G401.6 (cell line): Measurements from ENCODE around the gene B3GNT7.
"Not testable (repeated sequence)": the region's sequence is repeated elsewhere in the genome, so short reads cannot be mapped to it uniquely, and the experiment has no call there.

Source experiments
- FAIRE-seq: peaks from 2 replicates; lab custom pipeline; 2012; peaks lifted over from hg19 to GRCh38; lab: Jason Lieb, UNC

Gene B3GNT7

DNA sequence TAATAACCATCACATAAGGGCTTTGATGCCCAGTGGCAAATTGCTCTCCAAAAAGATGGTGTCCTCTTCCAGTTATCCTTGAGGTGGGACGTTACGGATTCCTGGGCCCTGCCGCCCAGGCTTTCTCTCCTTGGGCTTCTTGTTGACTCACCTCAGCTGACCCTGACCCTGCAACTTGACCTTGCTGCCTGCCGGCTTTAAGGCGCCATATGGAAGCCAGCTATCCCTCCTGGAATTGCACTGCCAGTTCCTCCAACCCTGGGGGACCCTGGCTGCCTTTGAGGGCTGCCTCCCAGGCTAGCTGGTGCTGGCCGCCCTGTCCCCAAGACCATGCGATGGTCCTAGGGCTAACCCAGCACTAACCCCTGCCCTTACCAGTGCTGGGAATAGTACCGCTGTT lies 28.3 kb upstream of the B3GNT7 start:
- FAIRE-seq = no peak

DNA sequence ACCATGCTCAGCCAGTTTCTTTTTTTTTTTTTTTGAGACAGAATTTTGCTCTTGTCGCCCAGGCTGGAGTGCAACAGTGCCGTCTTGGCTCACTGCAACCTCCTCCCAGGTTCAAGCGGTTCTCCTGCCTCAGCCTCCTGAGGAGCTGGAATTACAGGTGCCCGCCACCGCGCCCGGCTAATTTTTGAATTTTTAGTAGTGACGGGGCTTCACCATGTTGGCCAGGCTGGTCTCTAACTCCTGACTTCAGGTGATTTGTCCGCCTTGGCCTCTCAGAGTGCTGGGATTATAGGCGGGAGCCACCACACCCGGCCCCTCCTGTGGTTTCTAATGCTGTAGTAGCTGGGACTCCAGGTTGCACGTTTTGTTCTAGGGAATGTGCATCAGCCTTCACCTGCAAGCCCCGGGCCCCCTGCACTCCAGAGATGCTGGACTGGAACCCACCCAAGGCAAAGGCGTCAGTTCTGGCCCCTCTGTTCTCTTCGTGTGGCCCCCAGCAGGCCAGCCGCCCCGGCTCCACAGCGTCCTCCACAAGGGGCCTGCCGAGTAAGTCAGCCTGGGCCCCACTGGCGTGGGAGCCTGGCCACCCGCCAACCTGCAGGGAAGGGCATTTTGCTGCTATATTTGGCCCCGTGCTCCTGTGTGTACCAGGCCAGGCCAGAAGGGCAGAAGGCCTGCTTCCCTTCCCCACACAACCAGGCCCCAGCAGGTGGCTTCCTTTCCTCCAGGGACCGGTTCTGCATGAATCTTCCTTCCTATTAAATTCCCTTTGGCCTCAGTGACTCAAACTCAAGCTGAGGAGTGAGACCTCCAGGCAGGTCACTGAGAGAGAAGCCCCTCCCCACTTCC lies 25.7 kb upstream of the B3GNT7 start:
- FAIRE-seq = no peak

DNA sequence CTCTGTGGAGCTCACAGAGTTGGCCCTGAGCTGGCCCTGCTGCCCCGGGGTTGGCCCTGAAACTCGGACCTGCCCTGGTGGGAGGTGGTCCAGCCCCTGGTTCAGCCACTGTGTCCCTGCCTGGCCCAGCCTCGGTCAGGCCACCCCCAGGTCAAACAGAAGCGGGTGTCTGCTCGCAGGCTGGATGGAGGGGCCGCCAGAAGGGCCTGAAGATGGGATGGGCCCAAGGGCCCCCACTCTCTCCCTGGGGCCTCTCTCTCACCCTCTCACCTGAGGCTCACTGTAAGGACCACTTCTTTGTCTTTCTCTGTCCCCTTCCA lies 25.1 kb upstream of the B3GNT7 start:
- FAIRE-seq = no peak

DNA sequence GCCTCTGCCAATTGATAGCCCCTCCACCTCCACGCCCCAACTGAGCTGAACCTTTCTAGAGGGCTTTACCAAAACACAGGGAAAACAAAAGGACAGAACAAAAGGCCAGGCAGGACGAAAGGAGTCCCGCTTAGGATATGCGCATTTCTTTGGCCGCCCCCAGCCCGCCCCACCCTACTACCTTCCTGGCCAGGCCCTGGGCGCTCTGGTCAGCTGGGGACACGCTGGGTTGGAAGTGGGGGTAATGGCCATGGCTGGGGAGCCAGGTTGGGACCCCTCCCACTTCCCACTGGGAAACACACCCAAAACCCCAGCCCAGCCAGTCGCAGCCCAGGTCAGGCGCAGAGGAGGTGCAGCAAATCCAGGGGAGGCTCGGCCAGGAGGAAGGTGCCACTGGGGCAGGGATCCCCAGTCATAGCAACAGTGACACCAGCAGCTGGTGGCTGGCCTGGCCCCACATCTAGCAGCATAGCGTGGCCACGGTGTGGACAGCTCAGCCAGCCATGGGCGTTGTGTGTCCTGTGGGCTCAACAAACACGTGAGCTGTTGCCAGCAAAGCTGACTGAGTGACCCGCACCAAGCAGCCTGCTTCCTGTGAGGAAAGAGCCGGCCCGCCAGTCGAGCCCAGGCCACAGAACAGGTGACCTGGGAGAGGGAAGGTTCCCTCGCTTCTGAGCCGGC lies 24.6 kb upstream of the B3GNT7 start:
- no peak for FAIRE-seq

DNA sequence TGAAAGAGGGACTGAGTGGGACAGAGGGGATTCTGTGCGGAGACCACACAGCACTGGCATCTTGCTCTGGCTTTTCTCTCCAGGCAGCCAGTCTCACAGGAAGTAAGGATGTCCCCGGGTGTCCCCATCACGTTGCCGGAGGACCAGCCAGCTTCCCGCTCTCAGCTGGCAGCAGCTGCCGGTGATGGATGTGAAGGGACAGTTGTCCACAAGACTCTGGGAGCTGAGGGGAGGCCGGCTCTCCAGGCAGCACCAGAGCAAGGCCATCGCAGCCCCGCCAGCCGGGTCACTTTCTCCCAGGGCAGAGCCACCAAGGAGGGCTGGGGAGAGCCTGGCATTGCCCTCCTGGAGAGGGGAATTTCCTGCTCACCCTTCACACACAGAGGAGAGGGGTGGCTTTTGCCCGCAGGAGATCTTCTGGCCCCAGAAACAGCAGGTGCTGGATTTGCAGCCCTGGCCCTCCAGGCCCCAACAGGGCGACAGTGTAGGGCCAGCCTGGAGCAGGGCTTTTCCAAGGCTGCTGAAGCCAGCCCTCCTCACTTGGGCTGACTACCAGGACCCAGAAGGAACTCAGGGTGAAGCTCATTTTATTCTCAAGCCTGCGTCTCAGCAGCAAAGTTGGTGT lies 24.0 kb upstream of the B3GNT7 start:
- FAIRE-seq = no peak

DNA sequence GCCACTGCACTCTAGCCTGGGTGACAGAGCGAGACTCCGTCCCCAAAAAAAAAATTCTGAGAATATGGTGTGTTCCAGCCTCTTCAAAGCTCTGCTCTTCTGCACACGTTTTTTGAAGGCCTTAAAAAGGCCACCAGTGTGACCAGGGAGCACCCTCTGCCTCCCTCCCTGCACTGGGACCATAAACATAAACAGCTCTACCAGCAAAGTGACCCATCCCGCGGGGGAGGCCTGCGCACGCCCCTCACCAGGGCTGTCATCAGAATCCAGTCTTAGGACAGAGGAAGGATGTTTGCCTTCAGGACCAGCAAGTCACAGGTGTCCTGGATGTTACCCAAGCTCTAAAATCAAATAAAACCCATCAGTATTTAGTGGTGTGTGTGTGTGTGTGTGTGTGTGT lies 23.2 kb upstream of the B3GNT7 start:
- no peak for FAIRE-seq

DNA sequence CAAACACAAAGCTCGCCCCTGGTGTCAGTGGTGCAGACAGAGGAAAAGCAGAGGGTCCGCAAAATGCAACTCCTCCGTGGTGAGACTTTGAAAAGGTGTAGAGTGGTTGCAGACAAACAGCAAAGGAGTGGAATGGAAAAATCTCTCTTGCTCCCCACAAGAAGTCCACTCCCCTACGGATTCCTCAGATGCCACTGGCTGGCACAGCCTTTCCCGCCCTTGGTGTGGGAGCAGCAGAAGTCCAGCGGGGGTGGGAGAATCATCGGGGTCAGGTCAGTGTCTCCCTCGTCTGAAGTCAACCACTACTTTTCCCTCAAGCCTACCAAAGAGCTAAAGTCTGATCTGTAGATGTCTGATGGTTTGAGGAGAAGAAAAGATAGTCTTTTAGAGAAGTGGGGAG lies 22.3 kb upstream of the B3GNT7 start:
- no peak for FAIRE-seq

DNA sequence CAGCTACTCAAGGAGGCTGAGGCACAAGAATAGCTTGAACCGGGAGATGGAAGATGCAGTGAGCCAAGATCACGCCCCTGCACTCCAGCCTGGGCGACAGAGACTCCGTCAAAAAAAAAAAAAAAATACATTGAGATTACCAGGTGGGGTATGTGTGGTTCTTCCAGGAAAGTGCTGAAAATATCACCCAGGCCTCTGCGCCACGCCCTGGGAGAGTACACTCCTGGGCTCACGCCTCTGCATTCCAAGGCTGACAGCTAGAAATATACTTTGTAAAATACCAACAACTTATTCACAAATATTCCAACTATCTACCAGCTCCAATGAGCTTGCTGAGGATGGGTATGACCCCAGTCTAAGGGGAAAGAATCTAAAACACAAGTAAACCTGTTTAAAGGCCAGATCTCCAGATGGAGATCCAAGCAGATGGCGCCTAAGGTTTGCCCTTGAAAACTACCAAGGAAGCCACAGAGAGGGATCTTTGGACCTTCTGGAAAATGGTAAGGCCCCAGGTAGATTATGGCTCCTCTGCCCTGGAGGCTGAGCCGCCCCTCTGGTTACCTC lies 21.6 kb upstream of the B3GNT7 start:
- FAIRE-seq = no peak

DNA sequence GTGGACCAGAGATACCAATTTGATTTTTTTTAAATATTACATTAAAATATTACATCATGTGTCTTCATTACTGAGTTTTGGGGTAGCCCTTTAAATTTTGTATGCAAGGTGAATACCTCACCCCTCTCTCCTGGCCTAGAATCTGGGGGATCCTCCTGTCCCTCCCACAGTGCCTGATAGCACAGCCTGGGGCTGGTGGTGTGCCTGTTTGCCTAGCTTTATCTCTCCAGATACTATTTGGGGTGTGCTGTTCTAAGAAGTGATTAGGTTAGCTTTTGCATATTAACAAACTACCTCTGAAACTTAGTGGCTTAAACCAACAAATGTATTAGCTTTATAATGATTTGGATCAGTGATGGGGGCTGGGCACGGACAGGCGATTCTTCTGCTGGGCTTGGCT lies 20.7 kb upstream of the B3GNT7 start:
- FAIRE-seq = no peak

DNA sequence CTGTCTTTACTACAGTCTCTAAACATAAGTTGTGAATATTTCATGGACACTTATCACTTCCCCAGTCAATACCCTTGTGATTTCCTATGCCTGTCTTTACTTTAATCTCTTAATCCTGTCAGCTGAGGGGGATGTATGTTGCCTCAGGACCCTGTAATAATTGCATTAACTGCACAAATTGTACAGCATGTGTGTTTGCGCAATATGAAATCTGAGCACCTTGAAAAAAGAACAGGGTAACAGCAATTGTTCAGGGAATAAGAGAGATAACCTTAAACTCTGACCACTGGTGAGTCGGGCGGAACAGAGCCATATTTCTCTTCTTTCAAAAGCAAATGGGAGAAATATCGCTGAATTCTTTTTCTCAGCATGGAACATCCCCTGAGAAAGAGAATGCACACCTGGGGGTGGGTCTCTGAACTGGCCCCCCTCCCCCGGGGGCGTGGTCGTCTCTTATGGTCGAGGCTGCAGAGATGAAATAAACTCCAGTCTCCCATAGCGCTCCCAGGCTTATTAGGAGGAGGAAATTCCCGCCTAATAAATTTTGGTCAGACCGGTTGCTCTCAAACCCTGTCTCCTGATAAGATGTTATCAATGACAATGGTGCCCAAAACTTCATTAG lies 19.4 kb upstream of the B3GNT7 start:
- FAIRE-seq = not testable (repeated sequence)

DNA sequence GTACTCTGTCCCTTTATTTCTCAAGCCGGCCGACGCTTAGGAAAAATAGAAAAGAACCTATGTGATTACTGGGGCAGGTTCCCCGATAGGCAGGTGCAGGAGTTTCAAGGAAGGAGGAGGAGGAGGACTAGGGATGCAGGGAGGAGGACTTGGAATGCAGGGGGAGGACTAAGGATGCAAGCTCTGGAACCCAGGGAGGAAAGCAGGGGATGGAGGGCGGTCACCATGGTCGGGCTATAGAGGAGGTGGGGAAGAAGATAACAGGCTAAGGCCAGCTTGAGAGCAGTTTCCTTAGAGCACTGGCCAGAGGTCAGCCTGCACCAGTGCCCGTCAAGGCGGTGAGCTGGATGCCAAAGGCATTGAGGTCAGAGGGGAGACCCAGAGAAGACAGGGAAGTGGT lies 18.7 kb upstream of the B3GNT7 start:
- FAIRE-seq = no peak

DNA sequence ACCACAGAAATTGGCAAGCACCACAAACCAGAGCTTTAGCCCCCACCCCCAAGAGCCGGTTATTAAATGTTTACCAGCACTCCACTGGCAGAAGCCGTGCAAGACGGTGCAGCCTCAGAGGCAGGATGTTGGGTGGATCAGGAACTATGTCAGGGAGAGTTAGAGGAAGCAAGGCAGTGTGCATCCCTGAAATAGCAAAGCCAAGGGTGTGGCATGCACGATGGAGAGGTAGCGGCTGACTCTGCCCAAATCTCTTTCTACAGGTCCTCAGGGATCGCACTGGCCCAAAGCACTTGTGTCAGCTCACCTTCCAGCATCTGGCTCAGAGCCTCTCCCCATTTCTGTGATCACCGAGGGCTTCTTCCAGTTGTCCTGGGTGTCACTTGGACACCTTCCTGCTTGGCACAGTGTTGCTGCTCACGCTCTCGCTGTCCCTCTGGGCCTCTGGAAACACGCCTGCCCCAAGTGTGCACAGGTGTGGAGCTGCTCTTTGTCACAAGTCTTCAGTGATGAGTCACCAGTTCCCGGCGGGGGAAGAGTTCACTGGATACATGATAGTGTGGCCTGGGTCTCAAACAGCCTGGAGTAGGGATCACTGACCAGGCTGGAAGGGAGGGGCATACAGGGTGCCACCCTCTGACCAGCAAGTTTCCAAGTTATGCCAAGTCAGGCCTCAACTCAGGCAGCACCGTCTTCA lies 17.3 kb upstream of the B3GNT7 start:
- no peak for FAIRE-seq

DNA sequence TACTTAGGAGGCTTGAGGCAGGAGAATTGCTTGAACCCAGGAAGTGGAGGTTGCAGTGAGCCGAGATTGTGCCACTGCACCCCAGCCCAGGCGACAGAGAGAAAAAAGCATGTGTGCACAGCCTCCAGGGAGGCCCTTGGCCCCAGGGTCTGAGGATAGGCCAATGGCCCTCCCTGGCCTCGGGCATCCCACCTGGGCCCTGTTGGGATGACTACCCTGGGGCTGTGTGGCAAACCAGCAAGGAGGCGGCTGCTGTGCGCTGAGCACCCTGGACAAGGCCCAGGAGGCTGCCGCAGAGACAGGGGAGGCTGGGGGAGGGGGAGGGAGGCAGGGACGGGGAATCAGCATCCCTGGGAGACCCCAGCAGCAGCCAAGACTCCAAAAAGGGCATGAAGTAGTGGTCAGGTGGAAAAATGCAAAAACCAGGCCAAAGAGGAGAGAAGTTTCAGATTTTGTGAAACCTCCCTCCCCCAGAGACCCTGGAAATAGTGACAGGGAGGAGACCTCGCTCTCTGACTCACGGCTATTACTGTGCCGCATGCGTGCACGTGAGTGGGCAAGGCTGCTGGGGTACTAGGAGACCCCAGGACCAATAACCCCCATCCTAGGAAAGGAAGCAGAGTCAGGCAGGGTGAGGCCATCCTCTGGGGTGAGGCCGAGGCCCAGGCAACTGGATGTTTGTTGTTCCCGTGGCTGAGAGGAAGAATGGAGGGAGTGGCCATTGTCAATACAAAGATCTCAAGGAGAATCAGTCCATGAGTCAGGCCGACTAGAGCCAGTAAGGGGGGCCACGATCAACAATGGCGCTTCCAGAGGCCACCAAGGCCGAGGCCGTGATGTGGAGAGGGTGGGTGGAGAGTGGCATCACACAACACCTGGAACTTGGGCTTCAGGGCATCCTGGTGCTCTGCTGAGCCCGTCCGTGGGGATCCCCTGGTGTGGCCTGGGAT lies 16.0 kb upstream of the B3GNT7 start:
- no peak for FAIRE-seq

DNA sequence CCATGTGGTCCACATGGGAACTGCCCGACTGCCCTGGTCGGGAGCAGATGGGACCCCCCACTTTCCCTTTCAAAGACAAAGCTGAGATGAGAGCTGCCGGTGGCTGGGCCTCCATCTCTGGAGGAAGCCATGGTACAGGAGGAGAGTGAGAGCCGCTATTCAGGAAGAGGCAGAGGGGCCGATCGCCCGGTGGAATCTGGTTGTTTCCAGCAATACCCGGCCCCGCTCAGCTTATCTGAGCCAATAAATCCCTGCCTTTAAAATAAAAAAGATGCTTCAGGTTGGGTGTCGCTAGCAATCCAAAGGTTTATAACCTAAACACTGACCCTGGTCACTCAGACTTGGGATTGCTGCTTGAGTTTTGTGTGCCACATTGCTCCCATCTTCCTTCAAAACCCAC lies 15.2 kb upstream of the B3GNT7 start:
- FAIRE-seq = no peak

DNA sequence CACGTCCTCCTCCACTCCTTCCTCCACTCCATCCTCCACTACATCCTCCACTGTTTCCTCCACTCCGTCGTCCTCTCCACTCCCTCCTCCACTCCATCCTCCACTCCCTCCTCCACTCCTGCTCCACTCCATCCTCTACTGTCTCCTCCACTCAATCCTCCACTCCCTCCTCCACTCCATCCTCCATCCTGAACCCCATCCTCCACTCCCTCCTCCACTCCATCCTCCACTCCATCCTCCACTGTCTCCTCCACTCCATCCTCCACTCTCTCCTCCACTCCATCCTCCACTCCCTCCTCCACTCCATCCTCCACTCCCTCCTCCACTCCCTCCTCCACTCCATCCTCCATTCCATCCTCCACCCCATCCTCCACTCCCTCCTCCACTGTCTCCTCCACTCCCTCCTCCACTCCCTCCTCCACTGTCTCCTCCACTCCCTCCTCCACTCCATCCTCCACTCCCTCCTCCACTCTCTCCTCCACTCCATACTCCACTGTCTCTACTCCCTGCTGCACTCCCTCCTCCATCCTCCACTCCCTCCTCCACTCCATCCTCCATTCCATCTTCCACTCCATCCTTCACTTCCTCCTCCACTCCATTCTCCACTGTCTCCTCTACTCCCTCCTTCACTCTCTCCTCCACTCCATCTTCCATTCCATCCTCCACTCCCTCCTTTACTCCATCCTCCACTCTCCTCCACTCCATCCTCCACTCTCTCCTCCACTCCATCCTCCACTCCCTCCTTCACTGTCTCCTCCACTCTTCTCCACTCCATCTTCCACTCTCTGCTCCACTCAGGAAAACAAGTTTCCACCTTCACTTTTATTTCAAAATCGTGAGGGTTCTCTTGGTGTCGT lies 14.3 kb upstream of the B3GNT7 start:
- FAIRE-seq = no peak

DNA sequence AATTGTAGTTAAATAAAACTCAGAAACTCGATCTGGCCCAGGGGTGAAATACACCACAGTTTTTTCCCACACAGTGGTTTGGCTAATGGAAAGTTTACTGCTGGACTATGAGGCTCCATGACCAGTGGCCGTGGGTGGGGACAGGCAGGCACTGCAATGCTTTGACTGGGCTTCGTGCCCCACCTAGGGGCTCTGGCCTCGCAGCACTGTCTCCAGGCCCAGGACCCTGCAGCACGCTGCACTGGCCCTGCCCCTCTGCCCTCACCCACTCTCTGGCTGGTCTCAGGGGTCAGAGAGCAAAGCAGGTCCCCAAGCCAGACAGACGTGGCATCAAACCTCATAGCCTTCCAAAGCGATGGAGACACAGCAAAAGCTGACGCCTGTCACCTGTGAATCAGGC lies 13.4 kb upstream of the B3GNT7 start:
- no peak for FAIRE-seq

DNA sequence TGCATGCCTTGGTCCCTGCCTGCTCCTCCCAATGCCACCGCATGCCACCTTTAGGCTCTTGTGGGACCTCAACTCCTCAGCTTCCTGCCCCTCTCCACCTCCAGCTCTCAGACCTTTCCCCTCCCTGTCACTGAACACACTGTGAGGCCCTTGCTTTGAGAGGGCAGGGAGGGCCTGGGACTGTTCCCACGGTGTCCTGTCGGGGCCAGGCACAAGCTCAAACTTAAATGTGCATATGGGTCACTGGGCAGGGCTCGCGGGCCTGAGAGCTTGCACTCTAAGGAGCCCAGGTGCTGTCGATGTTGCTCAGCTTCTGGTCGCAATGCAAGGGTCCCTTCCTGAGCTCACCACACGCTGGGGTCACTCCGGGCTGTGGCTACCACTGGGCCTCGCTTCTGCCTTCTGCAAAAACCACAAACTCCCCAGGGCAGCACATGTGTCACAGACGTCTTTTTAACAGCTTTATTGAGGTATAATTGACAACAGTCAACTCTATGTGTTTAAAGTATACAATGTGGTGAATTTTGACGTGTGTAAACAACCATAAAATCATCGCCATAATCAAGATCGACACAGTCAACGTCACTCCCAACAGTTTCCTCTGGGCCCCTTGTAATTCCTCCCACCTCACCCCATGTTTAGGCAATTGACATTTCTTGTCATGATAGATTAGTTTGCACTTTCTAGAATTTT lies 11.9 kb upstream of the B3GNT7 start:
- FAIRE-seq = no peak

DNA sequence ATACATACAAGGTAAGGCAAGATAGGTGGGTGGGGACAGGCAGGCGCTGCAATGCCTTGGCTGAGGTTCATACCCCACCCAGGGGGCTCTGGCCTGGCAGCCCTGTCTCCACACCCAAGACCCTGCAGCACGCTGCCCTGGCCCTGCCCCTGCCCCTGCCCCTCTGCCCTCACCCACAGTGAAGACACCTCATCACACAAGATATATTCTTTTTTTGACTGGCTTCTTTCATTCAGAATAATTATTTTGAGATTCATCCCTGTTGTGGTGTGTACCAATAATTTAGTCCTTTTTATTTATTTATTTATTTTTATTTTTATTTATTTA lies 11.4 kb upstream of the B3GNT7 start:
- FAIRE-seq = no peak

DNA sequence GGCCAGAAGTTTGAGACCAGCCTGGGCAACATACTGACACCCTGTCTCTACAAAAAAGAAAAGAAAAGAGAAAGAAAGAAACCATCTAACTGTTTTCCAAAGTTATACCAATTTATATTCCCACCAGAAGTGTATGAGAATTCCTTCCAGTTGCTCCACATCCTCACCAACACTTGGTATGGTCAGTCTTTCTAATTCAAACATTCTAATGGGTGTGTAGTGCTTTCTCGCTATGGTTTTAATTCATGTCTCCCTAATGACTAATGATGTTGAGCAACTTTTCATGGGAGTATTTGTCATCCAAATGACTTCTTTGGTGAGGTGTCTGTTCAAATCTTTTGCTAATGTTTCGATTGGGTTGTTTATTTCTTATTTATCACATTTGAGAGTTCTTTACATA lies 10.5 kb upstream of the B3GNT7 start:
- no peak for FAIRE-seq

DNA sequence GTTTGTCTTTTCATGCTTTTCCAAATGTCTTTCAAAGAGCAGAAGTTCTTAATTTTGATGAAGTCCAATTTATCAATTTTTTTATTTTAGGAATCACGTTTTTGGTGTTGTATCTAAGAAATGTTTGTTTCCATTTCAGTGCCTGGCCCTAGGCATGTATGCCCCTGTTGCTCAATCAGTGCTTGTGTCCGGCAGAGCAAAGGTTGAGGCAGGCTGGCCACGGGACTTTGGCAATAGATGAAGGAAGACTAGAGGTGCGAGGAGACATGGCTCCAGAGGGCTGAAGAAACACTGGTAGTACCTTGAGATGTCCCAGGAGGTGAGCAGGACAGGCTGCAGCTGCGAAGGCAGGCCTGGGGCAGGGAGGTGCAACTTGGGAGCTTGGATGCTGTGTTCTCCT lies 10.1 kb upstream of the B3GNT7 start:
- no peak for FAIRE-seq
